ENCODE measurements around the gene PPT2. TPM values are rescaled to one million over a fixed set of nuclear protein-coding genes. Genes with fewer than 3 reads are reported as not detected.
A peak's percentile ranks its signal among the peaks of the same experiment; 100 is the strongest.

The PPT2 gene
- total RNA-seq, 1 donor from 2014 or later, result 23.4 TPM

DNA sequence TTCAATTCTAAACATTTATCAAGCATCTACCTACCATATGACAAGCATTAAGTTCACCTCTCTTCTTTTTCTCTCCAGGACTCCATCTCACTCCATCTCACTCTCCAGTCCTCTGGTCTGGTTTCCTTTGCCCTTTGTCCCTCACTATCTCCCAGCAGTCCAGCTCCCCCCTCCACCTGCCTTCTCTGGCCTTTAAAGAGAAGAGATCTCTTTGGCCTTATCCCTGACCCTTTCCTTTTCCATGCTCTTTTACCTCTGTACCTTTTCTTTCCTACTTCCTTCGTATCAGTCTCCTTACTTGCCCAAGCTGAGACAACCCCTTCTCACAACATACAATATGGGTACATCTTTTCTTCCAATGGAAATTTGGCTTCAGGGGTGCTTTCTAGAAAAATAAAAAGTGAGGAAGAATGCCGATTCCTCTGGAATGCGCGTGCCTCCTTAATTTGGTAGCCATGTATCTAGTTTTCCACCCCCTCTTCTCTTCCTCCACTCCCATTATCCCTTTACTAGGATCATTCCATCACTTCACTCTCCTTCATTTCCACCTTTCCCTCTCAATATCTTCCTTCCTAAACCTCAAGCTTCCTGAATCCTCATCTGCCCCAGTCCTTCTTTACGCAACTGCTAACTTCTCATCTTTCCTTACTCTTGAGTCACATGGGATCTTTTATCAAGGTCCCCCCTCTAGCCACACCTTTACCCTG, 22.7 kb downstream of the PPT2 start:
- peaks cover 63% of the 10 kb centered on the region for H3K4me1 ChIP-seq

DNA sequence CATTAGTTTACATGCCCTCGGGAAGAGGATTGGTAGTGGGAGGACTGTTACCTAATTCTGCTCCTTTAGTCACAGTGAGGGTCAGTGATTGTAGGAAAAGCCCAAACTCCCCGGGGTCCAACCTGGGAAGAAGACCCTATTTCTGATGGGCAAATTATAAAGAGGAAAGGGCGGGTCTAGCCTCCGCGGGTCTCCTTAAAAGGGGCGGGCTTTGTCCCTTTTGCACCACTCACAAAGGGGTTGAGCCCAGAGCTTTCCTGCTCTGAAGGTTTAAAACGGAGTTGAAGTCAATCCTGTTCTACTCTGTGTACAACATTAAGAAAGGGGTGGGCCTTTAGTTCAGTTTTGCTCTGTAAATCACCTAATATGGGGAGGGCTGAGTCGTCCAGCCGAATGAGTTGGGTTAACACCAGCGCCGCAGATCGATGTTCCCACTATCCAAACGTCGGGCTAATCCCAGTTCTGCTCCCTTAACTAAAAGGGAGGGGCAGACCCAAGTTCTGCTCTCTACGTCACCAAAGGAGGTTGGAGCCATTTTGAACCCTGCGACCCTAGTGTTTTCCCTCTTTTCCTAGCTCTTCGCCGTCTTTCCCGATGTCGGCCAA, 23.3 kb downstream of the PPT2 start:
- TF ChIP-seq, protein P1, sequence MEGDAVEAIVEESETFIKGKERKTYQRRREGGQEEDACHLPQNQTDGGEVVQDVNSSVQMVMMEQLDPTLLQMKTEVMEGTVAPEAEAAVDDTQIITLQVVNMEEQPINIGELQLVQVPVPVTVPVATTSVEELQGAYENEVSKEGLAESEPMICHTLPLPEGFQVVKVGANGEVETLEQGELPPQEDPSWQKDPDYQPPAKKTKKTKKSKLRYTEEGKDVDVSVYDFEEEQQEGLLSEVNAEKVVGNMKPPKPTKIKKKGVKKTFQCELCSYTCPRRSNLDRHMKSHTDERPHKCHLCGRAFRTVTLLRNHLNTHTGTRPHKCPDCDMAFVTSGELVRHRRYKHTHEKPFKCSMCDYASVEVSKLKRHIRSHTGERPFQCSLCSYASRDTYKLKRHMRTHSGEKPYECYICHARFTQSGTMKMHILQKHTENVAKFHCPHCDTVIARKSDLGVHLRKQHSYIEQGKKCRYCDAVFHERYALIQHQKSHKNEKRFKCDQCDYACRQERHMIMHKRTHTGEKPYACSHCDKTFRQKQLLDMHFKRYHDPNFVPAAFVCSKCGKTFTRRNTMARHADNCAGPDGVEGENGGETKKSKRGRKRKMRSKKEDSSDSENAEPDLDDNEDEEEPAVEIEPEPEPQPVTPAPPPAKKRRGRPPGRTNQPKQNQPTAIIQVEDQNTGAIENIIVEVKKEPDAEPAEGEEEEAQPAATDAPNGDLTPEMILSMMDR (IDR thresholded peaks at IDR 0.05; ENCODE audit: borderline replicate concordance), result no peak
- Histone ChIP-seq H3K4me3 (peak overlapping the region; percentile 93), H3K36me3 (peaks cover 22% of the 10 kb centered on the region), H3K9me3 (replicated peaks) (no peaks in the 10 kb centered on the region), H3K4me1 (peaks cover 70% of the 10 kb centered on the region), H3K27me3 (ENCODE audit: low read depth) (no peaks in the 10 kb centered on the region), H3K27ac (replicated peaks) (peak overlapping the region; percentile 97)
- intact Hi-C loops (cut with micrococcal nuclease), result no loop called here
- no peak for DNase-seq

More for the DNA sequence above, 22.7 kb downstream of the PPT2 start:
- no peaks in the 10 kb centered on the region for H3K27me3 ChIP-seq (ENCODE audit: low read depth)
- DNase-seq, result no peak
- peak overlapping the region; percentile 93 for H3K4me3 ChIP-seq
- H3K36me3 ChIP-seq, result peaks cover 21% of the 10 kb centered on the region
- peak overlapping the region; percentile 97 for H3K27ac ChIP-seq (replicated peaks)
- TF ChIP-seq, protein P1 (IDR thresholded peaks at IDR 0.05; ENCODE audit: borderline replicate concordance), result no peak
- intact Hi-C loops (cut with micrococcal nuclease), result no loop called here
- H3K9me3 ChIP-seq (replicated peaks), result no peaks in the 10 kb centered on the region

DNA sequence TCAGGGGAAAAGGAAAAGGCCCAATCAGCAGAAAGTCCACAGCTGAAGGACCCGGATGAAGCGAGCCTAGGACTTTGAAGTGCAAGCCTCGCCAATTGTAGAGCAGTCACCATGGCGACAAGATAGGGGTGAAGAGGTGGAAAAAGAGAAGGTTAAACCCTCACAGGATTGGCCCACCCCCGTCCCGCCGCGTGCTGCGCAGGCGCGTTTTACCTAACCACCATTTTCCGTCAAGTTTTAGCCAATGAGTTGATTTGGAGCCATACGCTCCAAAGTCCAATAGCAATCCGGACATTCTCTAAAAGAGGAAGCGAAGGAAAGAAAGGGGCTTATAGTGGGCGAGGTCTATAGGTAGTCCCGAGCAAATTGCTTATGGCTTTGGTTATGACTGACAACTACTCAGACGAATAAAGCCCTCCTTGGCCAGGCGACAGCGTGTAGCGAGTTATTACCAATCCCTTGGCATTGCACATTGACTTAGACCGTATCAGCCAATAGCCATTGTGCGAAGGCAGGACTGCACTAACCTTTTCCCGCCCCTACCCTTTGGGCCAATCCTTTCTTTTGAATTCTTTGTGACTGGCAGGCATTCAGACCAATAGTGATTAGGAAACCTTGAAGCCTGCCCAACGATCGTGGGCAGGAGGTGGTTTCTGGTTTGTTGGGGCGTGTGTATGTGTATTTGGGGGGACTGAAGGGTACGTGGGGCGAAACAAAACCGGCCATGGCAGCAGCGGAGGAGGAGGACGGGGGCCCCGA, 24.0 kb downstream of the PPT2 start, which contains the start of gene RNF5:
TSS of gene RNF5 (plus strand) at position 618 of the 759 bp plus-strand sequence. CDS start at position 725, 107 bp downstream.
- intact Hi-C loops (cut with micrococcal nuclease), result no loop called here
- Histone ChIP-seq H3K36me3 (peaks cover 28% of the 10 kb centered on the region), H3K27ac (replicated peaks) (peak within 1 kb of the TSS; percentile 97), H3K4me1 (peaks cover 77% of the 10 kb centered on the region), H3K27me3 (ENCODE audit: low read depth) (no peaks in the 10 kb centered on the region), H3K9me3 (replicated peaks) (no peaks in the 10 kb centered on the region), H3K4me3 (peak within 1 kb of the TSS; percentile 93)
- TF ChIP-seq, protein P1 (IDR thresholded peaks at IDR 0.05; ENCODE audit: borderline replicate concordance), result no peak
- peak; percentile 95 for DNase-seq

DNA sequence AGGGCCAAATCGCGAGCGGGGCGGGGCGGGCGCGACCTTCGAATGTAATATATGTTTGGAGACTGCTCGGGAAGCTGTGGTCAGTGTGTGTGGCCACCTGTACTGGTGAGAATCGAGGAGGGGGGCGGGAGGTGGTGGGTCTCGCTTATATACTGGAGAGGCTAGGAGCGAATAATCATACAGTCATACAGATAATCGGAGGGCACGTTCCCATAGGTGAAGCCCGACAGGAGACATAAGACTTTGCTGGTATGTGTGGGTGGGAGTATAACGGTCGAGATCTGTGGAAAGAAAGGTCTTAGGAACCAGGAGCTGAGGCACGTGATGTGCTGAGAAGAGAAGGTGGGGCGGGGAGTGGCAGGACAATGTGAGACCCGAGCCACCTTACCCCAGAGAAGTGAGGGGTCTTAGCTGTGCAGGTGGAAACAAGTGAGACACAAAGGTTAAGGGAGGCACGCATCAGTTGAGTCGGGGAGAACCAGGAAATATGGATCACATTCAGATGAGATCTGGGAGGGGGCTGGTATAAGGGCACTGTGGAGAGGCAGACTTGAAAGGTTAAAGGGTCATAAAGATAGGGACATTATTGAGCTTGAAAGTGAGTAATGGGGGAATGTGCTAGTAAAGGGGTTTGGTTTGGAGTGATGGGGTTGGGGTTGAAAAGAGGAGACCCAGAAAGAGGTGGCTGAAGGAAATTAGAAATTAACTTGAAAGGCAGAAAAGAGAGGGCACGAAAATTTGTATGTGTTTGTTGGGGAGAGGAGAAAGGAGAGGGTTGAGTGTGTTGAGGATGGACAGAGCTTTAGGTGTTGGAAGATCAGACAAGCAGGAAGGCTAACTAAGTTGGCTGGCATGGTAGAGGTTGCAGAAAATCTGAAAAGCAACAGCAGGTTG, 24.9 kb downstream of the PPT2 start:
- Histone ChIP-seq H3K27ac (replicated peaks) (peak overlapping the region; percentile 97), H3K27me3 (ENCODE audit: low read depth) (no peaks in the 10 kb centered on the region), H3K36me3 (peaks cover 30% of the 10 kb centered on the region), H3K4me1 (peaks cover 81% of the 10 kb centered on the region), H3K9me3 (replicated peaks) (no peaks in the 10 kb centered on the region), H3K4me3 (peak overlapping the region; percentile 93)
- TF ChIP-seq, protein P1 (IDR thresholded peaks at IDR 0.05; ENCODE audit: borderline replicate concordance), result no peak
- intact Hi-C loops (cut with micrococcal nuclease), result no loop called here
- no peak for DNase-seq

Measured in left ventricle myocardium inferior (tissue), 1 donor.